Measurements from ENCODE around the gene ID1.
"Not testable (repeated sequence)": the region's sequence is repeated elsewhere in the genome, so short reads cannot be mapped to it uniquely, and the experiment has no call there.

The ID1 gene

GRCh38 chr20:31568041-31568731, 36.9 kb upstream of the ID1 start:
- Histone ChIP-seq H3K4me3 (ENCODE audit: low read depth in 1 of 2, low read length in 2 of 2) (no peak overlapping the region), H3K36me3 (ENCODE audit: control insufficient read depth in 1 of 2, insufficient read depth in 2 of 2, low read length in 2 of 2) (peaks cover 22 to 38% of the 10 kb centered on the region in 2 donors), H3K27me3 (ENCODE audit: low read depth, low read length) (no peaks in the 10 kb centered on the region), H3K27ac (ENCODE audit: low read length) (no peak overlapping the region), H3K9me3 (ENCODE audit: control insufficient read depth in 1 of 2, low read length in 2 of 2) (no peaks in the 10 kb centered on the region), H3K4me1 (ENCODE audit: control insufficient read depth in 1 of 2, insufficient read depth in 2 of 2, low read length in 2 of 2) (peaks cover 10 to 18% of the 10 kb centered on the region in 2 donors)

DNA sequence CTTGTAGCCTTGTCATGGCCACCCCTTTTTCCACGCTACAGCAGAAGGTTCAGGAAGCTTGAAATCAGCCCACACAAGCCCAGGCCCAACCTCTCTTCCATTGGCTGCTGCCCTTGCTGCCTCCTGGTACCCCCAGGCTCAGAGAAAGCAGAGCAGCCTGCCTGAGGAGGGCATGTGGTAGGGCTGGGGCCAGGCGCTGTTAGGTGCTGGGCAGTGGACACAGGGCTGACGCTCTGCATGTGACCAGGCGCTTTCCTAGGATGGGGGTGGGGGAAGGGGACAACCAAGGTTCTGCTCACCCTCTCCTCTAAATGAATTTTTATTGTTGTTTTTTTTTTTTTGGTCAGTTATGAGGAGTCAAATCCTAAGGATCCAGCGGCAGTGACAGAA, 36.3 kb upstream of the ID1 start:
- Histone ChIP-seq H3K27me3 (ENCODE audit: low read depth, low read length) (no peaks in the 10 kb centered on the region), H3K27ac (ENCODE audit: low read length) (no peak overlapping the region), H3K36me3 (ENCODE audit: control insufficient read depth in 1 of 2, insufficient read depth in 2 of 2, low read length in 2 of 2) (peaks cover 22 to 34% of the 10 kb centered on the region in 2 donors), H3K4me1 (ENCODE audit: control insufficient read depth in 1 of 2, insufficient read depth in 2 of 2, low read length in 2 of 2) (peaks cover 13 to 18% of the 10 kb centered on the region in 2 donors), H3K9me3 (ENCODE audit: control insufficient read depth in 1 of 2, low read length in 2 of 2) (no peaks in the 10 kb centered on the region), H3K4me3 (ENCODE audit: low read depth in 1 of 2, low read length in 2 of 2) (no peak overlapping the region)

- Histone ChIP-seq H3K9me3 (ENCODE audit: control insufficient read depth in 1 of 2, low read length in 2 of 2) (no peaks in the 10 kb centered on the region), H3K4me3 (ENCODE audit: low read depth in 1 of 2, low read length in 2 of 2) (no peak overlapping the region), H3K27ac (ENCODE audit: low read length) (peak overlapping the region; percentile 45), H3K27me3 (ENCODE audit: low read depth, low read length) (no peaks in the 10 kb centered on the region), H3K36me3 (ENCODE audit: control insufficient read depth in 1 of 2, insufficient read depth in 2 of 2, low read length in 2 of 2) (peaks cover 22 to 28% of the 10 kb centered on the region in 2 donors), H3K4me1 (ENCODE audit: control insufficient read depth in 1 of 2, insufficient read depth in 2 of 2, low read length in 2 of 2) (peaks cover 13 to 22% of the 10 kb centered on the region in 2 donors)
Observed at GRCh38 chr20:31569163-31570020, 35.7 kb upstream of the ID1 start.

- Histone ChIP-seq H3K4me3 (ENCODE audit: low read depth in 1 of 2, low read length in 2 of 2) (no peak overlapping the region), H3K27ac (ENCODE audit: low read length) (peak overlapping the region; percentile 45), H3K4me1 (ENCODE audit: control insufficient read depth in 1 of 2, insufficient read depth in 2 of 2, low read length in 2 of 2) (peaks cover 13 to 22% of the 10 kb centered on the region in 2 donors), H3K27me3 (ENCODE audit: low read depth, low read length) (no peaks in the 10 kb centered on the region), H3K36me3 (ENCODE audit: control insufficient read depth in 1 of 2, insufficient read depth in 2 of 2, low read length in 2 of 2) (peaks cover 22 to 28% of the 10 kb centered on the region in 2 donors), H3K9me3 (ENCODE audit: control insufficient read depth in 1 of 2, low read length in 2 of 2) (no peaks in the 10 kb centered on the region)
Observed at GRCh38 chr20:31570021-31570463, 35.0 kb upstream of the ID1 start.

DNA sequence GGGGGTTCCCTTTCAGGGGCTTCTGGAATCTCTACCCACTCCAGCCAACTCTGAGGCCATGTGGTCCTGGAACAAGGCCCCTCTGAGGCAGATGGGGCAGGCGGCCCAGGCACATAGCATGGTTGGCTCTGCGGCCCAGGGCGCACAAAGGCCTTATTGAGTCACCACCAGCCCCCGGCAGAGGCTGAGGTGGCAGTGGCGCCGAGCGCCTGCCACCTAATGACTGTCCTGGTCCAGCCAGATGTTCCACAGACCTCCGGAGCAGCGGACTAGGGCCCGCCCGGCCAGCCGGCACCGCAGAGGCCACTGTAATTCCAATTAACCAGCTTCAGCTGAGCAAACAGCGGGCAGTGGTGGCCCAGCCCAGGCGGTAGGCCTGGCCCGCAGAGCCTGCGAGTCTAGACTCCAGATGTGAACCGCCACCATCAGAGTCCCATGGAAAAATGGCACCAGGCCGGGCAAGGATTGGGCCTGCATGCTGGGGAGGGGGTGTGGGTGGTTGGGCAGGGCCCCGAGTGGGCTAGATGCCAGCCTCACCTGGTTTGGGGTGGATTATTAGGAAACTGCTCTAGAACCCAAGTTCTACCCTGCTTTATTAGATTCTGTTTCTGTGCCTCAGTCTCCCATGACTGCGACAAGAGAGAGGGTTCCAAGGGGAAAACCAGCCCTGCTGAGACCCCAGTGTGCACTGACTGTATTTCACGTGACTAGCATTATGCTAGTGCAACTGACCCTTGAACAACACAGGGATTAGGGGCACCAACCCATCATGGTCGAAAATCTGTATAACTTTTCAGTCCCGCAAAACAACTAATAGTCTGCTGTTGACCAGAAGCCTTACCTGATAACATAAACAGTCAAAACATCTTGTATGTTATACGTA, 34.1 kb upstream of the ID1 start:
- peaks cover 13 to 17% of the 10 kb centered on the region in 2 donors for H3K4me1 ChIP-seq (ENCODE audit: control insufficient read depth in 1 of 2, insufficient read depth in 2 of 2, low read length in 2 of 2)
- no peaks in the 10 kb centered on the region for H3K9me3 ChIP-seq (ENCODE audit: control insufficient read depth in 1 of 2, low read length in 2 of 2)
- peak overlapping the region; percentile 45 for H3K27ac ChIP-seq (ENCODE audit: low read length)
- H3K27me3 ChIP-seq (ENCODE audit: low read depth, low read length) = no peaks in the 10 kb centered on the region
- H3K4me3 ChIP-seq (ENCODE audit: low read depth in 1 of 2, low read length in 2 of 2) = no peak overlapping the region
- H3K36me3 ChIP-seq (ENCODE audit: control insufficient read depth in 1 of 2, insufficient read depth in 2 of 2, low read length in 2 of 2) = peaks cover 17 to 28% of the 10 kb centered on the region in 2 donors

DNA sequence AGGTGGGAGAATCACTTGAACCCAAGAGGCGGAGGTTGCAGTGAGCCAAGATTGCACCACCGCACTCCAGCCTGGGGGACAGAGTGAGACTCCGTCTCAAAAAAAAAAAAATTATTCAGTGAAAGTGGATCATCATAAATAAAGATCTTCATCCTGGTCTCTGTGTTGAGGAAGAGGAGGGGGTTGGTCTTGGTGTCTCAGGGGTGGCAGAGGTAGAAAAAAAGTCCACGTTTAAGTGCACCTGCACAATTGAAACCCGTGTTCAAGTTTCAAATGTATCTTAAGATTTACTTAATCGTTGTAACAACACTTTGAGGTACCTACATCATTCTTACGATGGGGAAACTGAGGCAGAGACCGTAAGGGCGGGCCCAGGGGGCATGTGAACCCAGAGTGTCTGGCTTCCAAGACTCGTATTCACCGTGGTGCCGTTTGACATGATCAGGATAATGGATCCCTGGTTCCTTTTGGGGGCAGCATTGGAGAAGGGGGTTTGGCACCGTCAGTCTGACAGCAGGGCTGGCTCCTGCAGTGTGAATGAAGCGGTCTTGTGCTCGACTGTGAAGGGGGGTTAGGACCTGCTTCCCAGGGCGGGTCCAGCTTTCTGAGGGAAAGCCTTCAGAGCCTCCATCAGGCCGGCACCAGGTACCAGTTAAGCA, 32.9 kb upstream of the ID1 start:
- Histone ChIP-seq H3K36me3 (ENCODE audit: control insufficient read depth in 1 of 2, insufficient read depth in 2 of 2, low read length in 2 of 2) (peaks cover 11 to 19% of the 10 kb centered on the region in 2 donors), H3K4me1 (ENCODE audit: control insufficient read depth in 1 of 2, insufficient read depth in 2 of 2, low read length in 2 of 2) (peaks cover 13 to 17% of the 10 kb centered on the region in 2 donors), H3K27me3 (ENCODE audit: low read depth, low read length) (no peaks in the 10 kb centered on the region), H3K27ac (ENCODE audit: low read length) (peak overlapping the region; percentile 88), H3K9me3 (ENCODE audit: control insufficient read depth in 1 of 2, low read length in 2 of 2) (no peaks in the 10 kb centered on the region), H3K4me3 (ENCODE audit: low read depth in 1 of 2, low read length in 2 of 2) (peak overlapping the region; percentile 43 to 49)

GRCh38 chr20:31572701-31573554, 32.2 kb upstream of the ID1 start:
- Histone ChIP-seq H3K27me3 (ENCODE audit: low read depth, low read length) (no peaks in the 10 kb centered on the region), H3K9me3 (ENCODE audit: control insufficient read depth in 1 of 2, low read length in 2 of 2) (no peaks in the 10 kb centered on the region), H3K36me3 (ENCODE audit: control insufficient read depth in 1 of 2, insufficient read depth in 2 of 2, low read length in 2 of 2) (peaks cover 11 to 17% of the 10 kb centered on the region in 2 donors), H3K27ac (ENCODE audit: low read length) (peak overlapping the region; percentile 88), H3K4me3 (ENCODE audit: low read depth in 1 of 2, low read length in 2 of 2) (peak overlapping the region; percentile 59 to 74), H3K4me1 (ENCODE audit: control insufficient read depth in 1 of 2, insufficient read depth in 2 of 2, low read length in 2 of 2) (peaks cover 12 to 13% of the 10 kb centered on the region in 2 donors)

DNA sequence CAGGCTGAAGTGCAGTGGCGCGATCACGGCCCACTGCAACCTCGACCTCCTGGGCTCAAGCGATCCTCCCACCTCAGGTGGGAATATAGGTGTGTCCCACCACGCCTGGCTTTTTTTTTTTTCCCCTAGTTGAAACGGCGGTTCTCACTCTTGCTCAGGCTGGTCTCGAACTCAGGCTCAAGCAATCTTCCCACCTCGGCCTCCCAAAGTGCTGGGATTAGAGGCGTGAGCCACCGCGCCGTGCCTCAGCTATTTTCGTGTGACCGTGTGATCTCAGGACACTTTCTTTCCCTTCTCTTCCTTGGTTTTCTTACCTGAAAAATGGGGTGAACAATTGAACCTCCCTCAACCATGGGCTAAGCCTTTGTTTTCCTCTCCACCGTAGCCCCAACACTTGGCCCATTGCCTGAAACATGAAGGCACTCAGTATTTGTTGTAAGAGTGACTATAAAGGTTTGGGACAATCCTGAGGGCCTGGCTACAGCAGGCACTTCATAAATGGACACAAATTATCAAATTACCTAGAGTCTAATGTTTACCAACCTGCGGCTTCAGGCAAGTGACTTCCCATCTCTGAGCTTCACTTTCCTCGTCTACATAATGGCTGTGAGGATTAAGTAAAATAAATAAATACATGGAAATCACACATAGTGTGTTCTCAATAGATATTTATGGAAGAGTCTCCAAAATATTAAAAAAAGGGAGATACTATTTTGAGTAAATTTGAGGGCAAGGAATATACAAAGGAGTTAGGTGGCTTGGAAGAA, 31.4 kb upstream of the ID1 start:
- peaks cover 12 to 13% of the 10 kb centered on the region in 2 donors for H3K4me1 ChIP-seq (ENCODE audit: control insufficient read depth in 1 of 2, insufficient read depth in 2 of 2, low read length in 2 of 2)

DNA sequence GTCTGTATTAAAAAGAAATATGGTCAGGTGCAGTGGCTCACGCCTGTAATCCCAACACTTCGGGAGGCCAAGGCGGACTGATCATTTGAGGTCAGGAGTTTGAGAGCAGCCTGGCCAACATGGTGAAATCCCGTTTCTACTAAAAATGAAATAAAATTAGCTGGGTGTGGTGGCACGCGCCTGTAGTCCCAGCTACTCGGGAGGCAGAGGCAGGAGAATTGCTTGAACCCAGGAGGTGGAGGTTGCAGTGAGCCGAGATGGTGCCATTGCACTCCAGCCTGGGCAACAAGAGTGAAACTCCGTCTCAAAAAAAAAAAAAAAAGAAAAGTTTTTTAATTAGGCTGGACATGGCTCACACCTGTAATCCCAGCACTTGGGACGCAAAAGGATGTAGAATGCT, 30.1 kb upstream of the ID1 start:
- H3K9me3 ChIP-seq (ENCODE audit: control insufficient read depth in 1 of 2, low read length in 2 of 2); H3K27ac ChIP-seq (ENCODE audit: low read length); H3K36me3 ChIP-seq (ENCODE audit: control insufficient read depth in 1 of 2, insufficient read depth in 2 of 2, low read length in 2 of 2); H3K4me3 ChIP-seq (ENCODE audit: low read depth in 1 of 2, low read length in 2 of 2); H3K4me1 ChIP-seq (ENCODE audit: control insufficient read depth in 1 of 2, insufficient read depth in 2 of 2, low read length in 2 of 2); H3K27me3 ChIP-seq (ENCODE audit: low read depth, low read length): not testable (repeated sequence)

More for the DNA sequence above, 31.4 kb upstream of the ID1 start:
- peak overlapping the region; percentile 59 to 74 for H3K4me3 ChIP-seq (ENCODE audit: low read depth in 1 of 2, low read length in 2 of 2)
- no peaks in the 10 kb centered on the region for H3K9me3 ChIP-seq (ENCODE audit: control insufficient read depth in 1 of 2, low read length in 2 of 2)
- H3K27me3 ChIP-seq (ENCODE audit: low read depth, low read length) = no peaks in the 10 kb centered on the region
- H3K27ac ChIP-seq (ENCODE audit: low read length) = peak overlapping the region; percentile 88
- peaks cover 8 to 9% of the 10 kb centered on the region in 2 donors for H3K36me3 ChIP-seq (ENCODE audit: control insufficient read depth in 1 of 2, insufficient read depth in 2 of 2, low read length in 2 of 2)

Data from muscle layer of duodenum (tissue), 2 donors.